ENCODE results near the gene WNT4.

Gene WNT4

DNA sequence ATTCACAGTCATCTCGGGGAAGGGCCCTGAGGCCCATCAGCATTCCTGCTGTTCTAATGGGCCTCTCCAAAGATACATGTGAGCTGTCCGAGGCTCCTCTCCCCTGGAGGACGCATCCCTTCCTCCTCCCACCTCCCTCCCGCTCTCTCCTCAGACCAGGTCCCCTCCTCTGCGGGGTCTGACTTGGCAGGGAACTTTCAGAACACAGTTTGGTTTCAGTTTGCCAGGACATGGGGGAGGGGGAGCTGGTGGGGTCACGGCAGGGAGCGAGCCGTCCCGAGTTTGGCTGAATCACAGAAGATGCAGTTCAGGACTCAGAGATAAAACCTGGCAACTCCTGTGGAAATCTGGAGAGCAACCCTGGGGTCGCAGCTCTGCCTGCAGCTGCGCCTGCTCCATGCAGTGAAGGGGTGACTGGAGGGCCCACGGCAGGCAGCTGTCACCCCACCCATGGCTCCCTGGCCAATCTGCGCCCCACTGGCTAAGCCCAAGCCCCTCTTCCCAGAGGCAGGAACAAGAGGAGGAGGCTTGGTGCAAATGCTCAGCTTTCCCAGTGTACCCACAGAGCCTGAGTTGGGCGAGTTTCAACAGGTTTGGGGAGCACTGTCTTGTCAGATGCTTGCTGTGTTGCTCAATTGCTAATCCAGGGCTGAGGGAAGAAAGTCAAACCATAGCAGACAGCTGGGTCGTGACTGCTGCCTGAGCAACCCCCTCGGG lies 5.7 kb downstream of the WNT4 start:
- TF ChIP-seq TCF4 (CRISPR knock-in tag; IDR thresholded peaks at IDR 0.05; ENCODE audit: borderline replicate concordance) (no peak), CSDC2 (CRISPR knock-in tag; IDR thresholded peaks at IDR 0.05) (no peak), ARNTL (CRISPR knock-in tag; IDR thresholded peaks at IDR 0.05; ENCODE audit: borderline replicate concordance, low read depth) (no peak), ZFP3 (CRISPR knock-in tag; IDR thresholded peaks at IDR 0.05) (no peak), SNAI2 (CRISPR knock-in tag; IDR thresholded peaks at IDR 0.05) (no peak), ZNF565 (CRISPR knock-in tag; conservative IDR thresholded peaks at IDR 0.05; ENCODE audit: low read depth) (no peak), PPARA (CRISPR knock-in tag; IDR thresholded peaks at IDR 0.05; ENCODE audit: borderline replicate concordance) (no peak)
- TF ChIP-seq, protein P1, sequence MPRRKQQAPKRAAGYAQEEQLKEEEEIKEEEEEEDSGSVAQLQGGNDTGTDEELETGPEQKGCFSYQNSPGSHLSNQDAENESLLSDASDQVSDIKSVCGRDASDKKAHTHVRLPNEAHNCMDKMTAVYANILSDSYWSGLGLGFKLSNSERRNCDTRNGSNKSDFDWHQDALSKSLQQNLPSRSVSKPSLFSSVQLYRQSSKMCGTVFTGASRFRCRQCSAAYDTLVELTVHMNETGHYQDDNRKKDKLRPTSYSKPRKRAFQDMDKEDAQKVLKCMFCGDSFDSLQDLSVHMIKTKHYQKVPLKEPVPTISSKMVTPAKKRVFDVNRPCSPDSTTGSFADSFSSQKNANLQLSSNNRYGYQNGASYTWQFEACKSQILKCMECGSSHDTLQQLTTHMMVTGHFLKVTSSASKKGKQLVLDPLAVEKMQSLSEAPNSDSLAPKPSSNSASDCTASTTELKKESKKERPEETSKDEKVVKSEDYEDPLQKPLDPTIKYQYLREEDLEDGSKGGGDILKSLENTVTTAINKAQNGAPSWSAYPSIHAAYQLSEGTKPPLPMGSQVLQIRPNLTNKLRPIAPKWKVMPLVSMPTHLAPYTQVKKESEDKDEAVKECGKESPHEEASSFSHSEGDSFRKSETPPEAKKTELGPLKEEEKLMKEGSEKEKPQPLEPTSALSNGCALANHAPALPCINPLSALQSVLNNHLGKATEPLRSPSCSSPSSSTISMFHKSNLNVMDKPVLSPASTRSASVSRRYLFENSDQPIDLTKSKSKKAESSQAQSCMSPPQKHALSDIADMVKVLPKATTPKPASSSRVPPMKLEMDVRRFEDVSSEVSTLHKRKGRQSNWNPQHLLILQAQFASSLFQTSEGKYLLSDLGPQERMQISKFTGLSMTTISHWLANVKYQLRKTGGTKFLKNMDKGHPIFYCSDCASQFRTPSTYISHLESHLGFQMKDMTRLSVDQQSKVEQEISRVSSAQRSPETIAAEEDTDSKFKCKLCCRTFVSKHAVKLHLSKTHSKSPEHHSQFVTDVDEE (CRISPR knock-in tag; IDR thresholded peaks at IDR 0.05) = no peak
- TF ChIP-seq, protein P2, sequence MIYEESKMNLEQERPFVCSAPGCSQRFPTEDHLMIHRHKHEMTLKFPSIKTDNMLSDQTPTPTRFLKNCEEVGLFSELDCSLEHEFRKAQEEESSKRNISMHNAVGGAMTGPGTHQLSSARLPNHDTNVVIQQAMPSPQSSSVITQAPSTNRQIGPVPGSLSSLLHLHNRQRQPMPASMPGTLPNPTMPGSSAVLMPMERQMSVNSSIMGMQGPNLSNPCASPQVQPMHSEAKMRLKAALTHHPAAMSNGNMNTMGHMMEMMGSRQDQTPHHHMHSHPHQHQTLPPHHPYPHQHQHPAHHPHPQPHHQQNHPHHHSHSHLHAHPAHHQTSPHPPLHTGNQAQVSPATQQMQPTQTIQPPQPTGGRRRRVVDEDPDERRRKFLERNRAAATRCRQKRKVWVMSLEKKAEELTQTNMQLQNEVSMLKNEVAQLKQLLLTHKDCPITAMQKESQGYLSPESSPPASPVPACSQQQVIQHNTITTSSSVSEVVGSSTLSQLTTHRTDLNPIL (CRISPR knock-in tag; IDR thresholded peaks at IDR 0.05; ENCODE audit: low read depth) = no peak
- ATAC-seq = no peak

DNA sequence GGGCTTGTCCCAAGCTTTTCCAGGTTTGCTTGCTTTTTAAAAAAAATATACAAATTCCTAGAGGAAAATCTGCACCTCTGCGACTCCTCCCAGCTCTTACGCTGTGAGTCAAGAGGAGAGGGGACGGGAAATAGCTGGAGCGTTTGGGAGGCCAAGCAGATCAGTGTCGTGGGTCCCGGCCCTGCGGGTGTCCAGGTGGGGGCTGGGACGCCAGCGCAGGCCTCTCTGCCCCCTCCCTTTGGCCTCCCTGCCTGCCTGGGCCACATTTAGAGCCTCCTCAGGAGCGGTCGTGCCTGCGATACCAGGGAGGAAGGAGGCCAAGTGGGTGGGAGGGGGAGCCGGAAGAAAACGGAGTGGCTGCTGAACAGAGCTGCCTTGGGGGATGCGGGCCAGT lies 9.0 kb downstream of the WNT4 start:
- TF ChIP-seq RARB (CRISPR knock-in tag; IDR thresholded peaks at IDR 0.05) (no peak), PPARA (CRISPR knock-in tag; IDR thresholded peaks at IDR 0.05; ENCODE audit: borderline replicate concordance) (no peak), ZC3H10 (CRISPR knock-in tag; IDR thresholded peaks at IDR 0.05) (no peak), OSR1 (CRISPR knock-in tag; IDR thresholded peaks at IDR 0.05) (no peak), GLIS3 (CRISPR knock-in tag; IDR thresholded peaks at IDR 0.05) (no peak), ZNF565 (CRISPR knock-in tag; conservative IDR thresholded peaks at IDR 0.05; ENCODE audit: low read depth) (no peak), ARNTL (CRISPR knock-in tag; IDR thresholded peaks at IDR 0.05; ENCODE audit: borderline replicate concordance, low read depth) (no peak), TOX (CRISPR knock-in tag; IDR thresholded peaks at IDR 0.05; ENCODE audit: borderline replicate concordance) (no peak), ISL1 (CRISPR knock-in tag; IDR thresholded peaks at IDR 0.05) (no peak), ZNF8 (CRISPR knock-in tag; IDR thresholded peaks at IDR 0.05) (no peak), ZFP30 (CRISPR knock-in tag; IDR thresholded peaks at IDR 0.05) (no peak)
- TF ChIP-seq, protein P3, sequence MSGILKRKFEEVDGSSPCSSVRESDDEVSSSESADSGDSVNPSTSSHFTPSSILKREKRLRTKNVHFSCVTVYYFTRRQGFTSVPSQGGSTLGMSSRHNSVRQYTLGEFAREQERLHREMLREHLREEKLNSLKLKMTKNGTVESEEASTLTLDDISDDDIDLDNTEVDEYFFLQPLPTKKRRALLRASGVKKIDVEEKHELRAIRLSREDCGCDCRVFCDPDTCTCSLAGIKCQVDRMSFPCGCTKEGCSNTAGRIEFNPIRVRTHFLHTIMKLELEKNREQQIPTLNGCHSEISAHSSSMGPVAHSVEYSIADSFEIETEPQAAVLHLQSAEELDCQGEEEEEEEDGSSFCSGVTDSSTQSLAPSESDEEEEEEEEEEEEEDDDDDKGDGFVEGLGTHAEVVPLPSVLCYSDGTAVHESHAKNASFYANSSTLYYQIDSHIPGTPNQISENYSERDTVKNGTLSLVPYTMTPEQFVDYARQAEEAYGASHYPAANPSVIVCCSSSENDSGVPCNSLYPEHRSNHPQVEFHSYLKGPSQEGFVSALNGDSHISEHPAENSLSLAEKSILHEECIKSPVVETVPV (CRISPR knock-in tag; IDR thresholded peaks at IDR 0.05) = no peak
- no peak for ATAC-seq

DNA sequence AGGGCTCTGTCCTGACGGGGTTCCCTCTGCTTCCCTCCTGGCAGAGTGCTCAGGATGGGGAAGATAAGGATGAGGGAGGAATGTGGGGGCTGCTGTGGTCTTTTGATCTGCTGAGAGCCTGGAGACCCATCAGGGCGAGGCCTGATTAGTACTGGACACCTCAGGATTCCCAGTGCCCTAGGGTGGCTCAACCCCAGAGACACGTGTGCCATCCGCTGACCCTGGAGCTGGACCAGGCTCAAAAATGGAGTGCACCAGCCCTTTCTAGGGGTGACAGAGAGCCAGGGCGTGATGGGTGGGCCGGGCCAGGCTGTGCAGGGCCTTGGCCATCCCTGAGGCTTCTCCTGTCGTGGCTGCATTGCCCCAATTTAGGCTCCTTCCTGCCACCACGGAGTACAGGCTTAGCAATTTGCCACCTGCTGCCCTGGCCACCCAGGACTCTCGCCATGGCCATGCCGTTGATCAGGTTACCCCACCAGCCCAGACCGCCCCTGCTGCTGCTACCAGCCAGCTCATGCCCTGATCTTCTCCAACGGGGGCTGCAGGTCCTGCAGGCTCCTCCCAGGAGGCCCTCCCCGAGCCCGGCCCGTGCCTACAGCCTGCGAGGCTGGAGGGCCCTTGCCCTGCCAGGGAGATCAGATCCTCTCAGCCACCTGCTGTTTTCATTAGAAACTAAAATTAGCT lies 9.5 kb downstream of the WNT4 start:
- TF ChIP-seq ZNF70 (CRISPR knock-in tag; IDR thresholded peaks at IDR 0.05) (no peak), PPARA (CRISPR knock-in tag; IDR thresholded peaks at IDR 0.05; ENCODE audit: borderline replicate concordance) (no peak), TOX (CRISPR knock-in tag; IDR thresholded peaks at IDR 0.05; ENCODE audit: borderline replicate concordance) (no peak), CSDC2 (CRISPR knock-in tag; IDR thresholded peaks at IDR 0.05) (no peak), ZFP30 (CRISPR knock-in tag; IDR thresholded peaks at IDR 0.05) (no peak), ZFP3 (CRISPR knock-in tag; IDR thresholded peaks at IDR 0.05) (no peak), ISL1 (CRISPR knock-in tag; IDR thresholded peaks at IDR 0.05) (no peak), ARNTL (CRISPR knock-in tag; IDR thresholded peaks at IDR 0.05; ENCODE audit: borderline replicate concordance, low read depth) (no peak), BACH2 (CRISPR knock-in tag; IDR thresholded peaks at IDR 0.05; ENCODE audit: borderline replicate concordance) (no peak)
- TF ChIP-seq, protein P4, sequence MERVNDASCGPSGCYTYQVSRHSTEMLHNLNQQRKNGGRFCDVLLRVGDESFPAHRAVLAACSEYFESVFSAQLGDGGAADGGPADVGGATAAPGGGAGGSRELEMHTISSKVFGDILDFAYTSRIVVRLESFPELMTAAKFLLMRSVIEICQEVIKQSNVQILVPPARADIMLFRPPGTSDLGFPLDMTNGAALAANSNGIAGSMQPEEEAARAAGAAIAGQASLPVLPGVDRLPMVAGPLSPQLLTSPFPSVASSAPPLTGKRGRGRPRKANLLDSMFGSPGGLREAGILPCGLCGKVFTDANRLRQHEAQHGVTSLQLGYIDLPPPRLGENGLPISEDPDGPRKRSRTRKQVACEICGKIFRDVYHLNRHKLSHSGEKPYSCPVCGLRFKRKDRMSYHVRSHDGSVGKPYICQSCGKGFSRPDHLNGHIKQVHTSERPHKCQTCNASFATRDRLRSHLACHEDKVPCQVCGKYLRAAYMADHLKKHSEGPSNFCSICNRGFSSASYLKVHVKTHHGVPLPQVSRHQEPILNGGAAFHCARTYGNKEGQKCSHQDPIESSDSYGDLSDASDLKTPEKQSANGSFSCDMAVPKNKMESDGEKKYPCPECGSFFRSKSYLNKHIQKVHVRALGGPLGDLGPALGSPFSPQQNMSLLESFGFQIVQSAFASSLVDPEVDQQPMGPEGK (CRISPR knock-in tag; IDR thresholded peaks at IDR 0.05; ENCODE audit: borderline replicate concordance) = no peak
- TF ChIP-seq, protein P2 (CRISPR knock-in tag; IDR thresholded peaks at IDR 0.05; ENCODE audit: low read depth) = no peak

More for the DNA sequence above, 9.5 kb downstream of the WNT4 start:
- ATAC-seq = no peak

Data from SK-N-SH treated with all-trans-retinoic acid at 6 μM for 48 hours (cell line).